ENCODE results near the gene TFF1.

Gene TFF1

DNA sequence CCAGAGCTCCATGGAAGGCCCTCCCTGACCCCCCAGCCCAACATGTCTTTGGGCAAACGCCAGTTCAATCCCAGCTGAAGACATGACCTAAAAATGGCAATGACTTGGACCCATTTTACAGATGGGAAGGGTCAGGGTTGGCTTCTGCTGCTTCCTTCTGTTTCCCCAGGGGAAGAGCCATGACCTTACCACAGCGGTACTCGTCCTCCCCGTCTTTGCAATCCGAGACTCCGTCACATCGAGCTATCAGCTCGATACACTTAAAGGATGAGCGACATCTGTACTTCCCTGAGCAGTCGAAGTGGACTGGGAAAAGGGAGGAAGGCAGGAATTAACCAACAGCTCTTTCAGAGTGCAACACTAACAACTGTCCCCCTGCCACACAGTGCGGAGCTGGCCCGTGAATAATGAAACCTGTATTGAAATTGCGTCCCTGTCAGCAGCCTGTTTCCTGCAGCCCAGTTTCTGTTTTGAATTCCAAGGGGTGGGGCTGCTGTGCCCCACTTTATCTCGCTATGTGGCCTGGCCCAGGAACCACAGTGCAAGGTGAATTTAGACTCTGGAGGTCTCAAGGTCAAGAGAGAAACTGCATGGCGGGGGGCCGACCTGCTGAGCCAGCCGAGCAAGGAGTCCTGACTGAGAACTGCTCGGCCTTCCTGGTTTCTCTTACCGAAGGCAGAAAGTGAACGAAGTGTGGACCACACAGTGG, 22.6 kb upstream of the TFF1 start:
- DNase-seq (ENCODE audit: low read depth in 2 of 2): no peak

DNA sequence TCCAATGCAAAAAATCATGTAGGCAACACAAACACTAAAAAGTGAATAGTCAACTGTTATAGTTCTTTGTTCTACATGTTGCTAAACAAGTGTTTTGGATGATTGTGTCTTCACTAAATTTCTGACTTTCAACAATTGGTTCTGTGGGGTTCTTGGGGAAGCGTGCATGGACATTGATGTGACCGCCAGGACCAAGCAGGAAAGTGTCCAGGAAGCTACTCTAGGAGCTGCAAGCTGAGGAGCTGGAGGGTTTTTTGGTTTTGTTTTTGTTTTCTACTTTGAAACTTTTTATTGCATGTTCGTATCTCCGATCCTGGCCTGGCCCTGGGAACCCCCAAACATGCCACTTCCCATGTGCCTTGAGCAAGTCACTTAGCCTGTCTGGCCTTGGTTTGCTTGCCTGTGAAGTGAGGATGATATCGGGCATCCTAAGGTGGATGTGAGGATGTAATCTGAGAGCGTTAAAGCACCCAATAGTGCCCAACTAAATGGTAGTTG, 21.6 kb upstream of the TFF1 start:
- no peak for DNase-seq (ENCODE audit: low read depth in 2 of 2)
- H3K4me3 ChIP-seq (replicated peaks in 1 of 2; ENCODE audit: low read depth in 2 of 2, low read length in 2 of 2): no peak overlapping the region
- TF ChIP-seq, protein P1, sequence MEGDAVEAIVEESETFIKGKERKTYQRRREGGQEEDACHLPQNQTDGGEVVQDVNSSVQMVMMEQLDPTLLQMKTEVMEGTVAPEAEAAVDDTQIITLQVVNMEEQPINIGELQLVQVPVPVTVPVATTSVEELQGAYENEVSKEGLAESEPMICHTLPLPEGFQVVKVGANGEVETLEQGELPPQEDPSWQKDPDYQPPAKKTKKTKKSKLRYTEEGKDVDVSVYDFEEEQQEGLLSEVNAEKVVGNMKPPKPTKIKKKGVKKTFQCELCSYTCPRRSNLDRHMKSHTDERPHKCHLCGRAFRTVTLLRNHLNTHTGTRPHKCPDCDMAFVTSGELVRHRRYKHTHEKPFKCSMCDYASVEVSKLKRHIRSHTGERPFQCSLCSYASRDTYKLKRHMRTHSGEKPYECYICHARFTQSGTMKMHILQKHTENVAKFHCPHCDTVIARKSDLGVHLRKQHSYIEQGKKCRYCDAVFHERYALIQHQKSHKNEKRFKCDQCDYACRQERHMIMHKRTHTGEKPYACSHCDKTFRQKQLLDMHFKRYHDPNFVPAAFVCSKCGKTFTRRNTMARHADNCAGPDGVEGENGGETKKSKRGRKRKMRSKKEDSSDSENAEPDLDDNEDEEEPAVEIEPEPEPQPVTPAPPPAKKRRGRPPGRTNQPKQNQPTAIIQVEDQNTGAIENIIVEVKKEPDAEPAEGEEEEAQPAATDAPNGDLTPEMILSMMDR (IDR thresholded peaks at IDR 0.05; ENCODE audit: low read depth, low read length): no peak

More for the DNA sequence above, 22.6 kb upstream of the TFF1 start:
- TF ChIP-seq, protein P1 (IDR thresholded peaks at IDR 0.05; ENCODE audit: low read depth, low read length): no peak
- H3K4me3 ChIP-seq (replicated peaks in 1 of 2; ENCODE audit: low read depth in 2 of 2, low read length in 2 of 2): no peak overlapping the region

DNA sequence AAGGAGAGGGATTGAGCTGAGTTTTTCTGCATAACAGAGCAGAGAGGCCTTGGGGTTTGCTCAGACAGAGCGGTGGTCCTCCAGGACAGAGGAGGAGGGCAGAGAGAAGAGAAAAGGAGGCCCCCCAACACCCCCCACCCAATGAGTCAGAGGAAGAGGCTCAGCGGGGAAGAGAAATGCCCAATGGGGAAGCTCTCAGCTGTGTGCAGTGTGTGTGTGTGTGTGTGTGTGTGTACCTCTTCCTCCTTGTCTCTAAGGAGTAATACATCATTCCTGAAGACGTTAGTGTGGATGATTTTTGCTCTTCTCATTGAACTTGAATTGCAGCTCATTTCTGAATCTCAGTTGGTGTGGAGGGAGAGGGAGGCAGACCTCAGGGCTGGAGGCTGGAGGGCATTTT, 20.8 kb upstream of the TFF1 start:
- TF ChIP-seq, protein P1 (IDR thresholded peaks at IDR 0.05; ENCODE audit: low read depth, low read length): no peak
- no peak overlapping the region for H3K4me3 ChIP-seq (replicated peaks in 1 of 2; ENCODE audit: low read depth in 2 of 2, low read length in 2 of 2)
- no peak for DNase-seq (ENCODE audit: low read depth in 2 of 2)

DNA sequence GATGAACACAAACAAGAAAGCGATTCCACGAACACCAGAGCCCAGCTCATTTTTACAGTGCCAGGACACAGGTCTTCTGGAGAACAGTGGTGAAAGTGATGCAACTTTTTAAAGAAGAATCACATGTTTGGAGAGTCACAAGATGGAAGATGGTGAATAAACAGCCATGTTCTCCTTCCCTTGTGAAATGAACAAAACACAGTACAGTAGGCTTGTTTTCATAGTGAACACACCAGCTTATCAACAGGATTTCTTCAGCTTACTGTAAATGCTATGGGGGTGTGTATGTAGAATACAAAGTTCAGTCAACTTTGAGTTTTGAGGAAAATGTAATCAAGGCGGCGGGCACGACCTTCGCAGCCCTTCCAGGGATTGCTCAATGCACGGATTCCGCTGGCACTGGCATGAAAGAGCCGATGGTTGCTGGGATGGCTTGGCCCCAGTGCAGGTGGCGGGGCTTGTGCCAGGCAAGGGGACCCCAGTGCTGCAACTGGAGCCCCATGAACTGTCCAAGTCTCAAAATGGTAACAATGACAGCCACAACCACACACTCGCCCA, 19.8 kb upstream of the TFF1 start:
- no peak overlapping the region for H3K4me3 ChIP-seq (replicated peaks in 1 of 2; ENCODE audit: low read depth in 2 of 2, low read length in 2 of 2)
- TF ChIP-seq, protein P1 (IDR thresholded peaks at IDR 0.05; ENCODE audit: low read depth, low read length): no peak
- no peak for DNase-seq (ENCODE audit: low read depth in 2 of 2)

DNA sequence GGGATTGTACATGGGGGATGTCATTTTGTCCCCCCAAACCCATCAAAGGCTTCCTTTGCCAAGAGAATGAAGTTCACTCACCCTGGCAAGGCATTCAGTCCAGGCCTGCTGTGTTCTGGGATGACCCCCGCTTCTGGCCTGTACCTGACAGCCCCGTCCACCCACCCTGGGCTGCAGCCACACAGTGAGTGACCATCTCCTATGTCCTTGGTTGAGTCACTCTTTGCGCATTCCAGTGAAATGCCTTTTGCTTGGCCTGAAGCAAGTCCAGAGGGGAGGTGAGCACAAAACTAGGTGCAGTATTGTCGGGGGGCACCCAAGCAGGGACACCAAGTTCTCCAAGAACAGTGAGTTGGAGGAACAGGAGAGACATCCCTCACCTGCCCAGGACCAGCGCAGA, 19.3 kb upstream of the TFF1 start:
- TF ChIP-seq, protein P1 (IDR thresholded peaks at IDR 0.05; ENCODE audit: low read depth, low read length): no peak
- no peak for DNase-seq (ENCODE audit: low read depth in 2 of 2)
- H3K4me3 ChIP-seq (replicated peaks in 1 of 2; ENCODE audit: low read depth in 2 of 2, low read length in 2 of 2): no peak overlapping the region

DNA sequence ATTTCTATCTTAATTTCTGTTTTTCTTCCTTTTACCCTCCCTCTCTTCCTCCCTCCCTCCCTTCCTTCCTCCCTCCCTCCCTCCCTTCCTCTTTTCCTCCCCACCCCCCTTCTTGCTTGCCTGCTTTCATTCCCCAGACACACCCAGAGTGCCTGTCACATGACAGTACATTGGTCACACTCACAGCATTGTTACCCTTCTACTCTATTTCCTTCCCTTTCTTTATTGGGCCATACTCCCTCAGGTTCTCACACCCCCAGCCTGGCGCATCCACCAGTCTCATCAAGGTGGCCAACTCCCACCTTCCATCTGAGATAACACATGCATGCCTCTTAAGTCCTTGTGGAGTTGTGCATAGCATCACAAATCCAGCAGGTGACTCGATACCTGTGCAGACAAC, 18.7 kb upstream of the TFF1 start:
- no peak for DNase-seq (ENCODE audit: low read depth in 2 of 2)

More for the DNA sequence above, 18.7 kb upstream of the TFF1 start:
- TF ChIP-seq, protein P1 (IDR thresholded peaks at IDR 0.05; ENCODE audit: low read depth, low read length): no peak
- H3K4me3 ChIP-seq (replicated peaks in 1 of 2; ENCODE audit: low read depth in 2 of 2, low read length in 2 of 2): no peak overlapping the region

Measured in cardiac fibroblast (primary cell).